ENCODE data around the gene NLRP13. TPM values are rescaled to one million over a fixed set of nuclear protein-coding genes. Genes with fewer than 3 reads are reported as not detected.

The NLRP13 gene
- total RNA-seq, 1 experiment from 2014 or later, result not detected

Other genes starting within 250 kb of the NLRP13 start
- not detected for gene NLRP9, start 193.9 kb downstream of the NLRP13 start, total RNA-seq (2021; ENCODE audit: unreplicated experiment)
- gene RFPL4A, start 173.2 kb downstream of the NLRP13 start, total RNA-seq (2021; ENCODE audit: unreplicated experiment), result not detected
- not detected for gene RFPL4AL1, start 163.2 kb downstream of the NLRP13 start, total RNA-seq (2021; ENCODE audit: unreplicated experiment)
- 0.18 TPM for gene NLRP11, start 100.3 kb downstream of the NLRP13 start, total RNA-seq (2021; ENCODE audit: unreplicated experiment)
- not detected for gene NLRP4, start 95.8 kb downstream of the NLRP13 start, total RNA-seq (2021; ENCODE audit: unreplicated experiment)
- not detected for gene NLRP8, start 15.5 kb upstream of the NLRP13 start, total RNA-seq (2021; ENCODE audit: unreplicated experiment)
- gene NLRP5, start 54.4 kb upstream of the NLRP13 start, total RNA-seq (2021; ENCODE audit: unreplicated experiment), result not detected
- gene ZNF787, start 189.0 kb upstream of the NLRP13 start, total RNA-seq (2021; ENCODE audit: unreplicated experiment), result 132 TPM
- 81.5 TPM for gene ZNF444, start 209.0 kb upstream of the NLRP13 start, total RNA-seq (2021; ENCODE audit: unreplicated experiment)
- not detected for gene GALP, start 243.7 kb upstream of the NLRP13 start, total RNA-seq (2021; ENCODE audit: unreplicated experiment)

Data from Panc1 (cell line).